Neural cell (in vitro differentiated cells): ENCODE data around the gene GSTP1. TPM values are rescaled to one million over a fixed set of nuclear protein-coding genes. Genes with fewer than 3 reads are reported as not detected.

Source experiments
- H2AFZ ChIP-seq: fragments of 200-600, 300-800 bp; sonication (generic), shearing (Covaris generic); 2 replicates; pipeline ENCODE4 v1.6.0; 2014; ENCODE audit warnings: low read depth, mild to moderate bottlenecking, antibody characterized with exemption, low read length, moderate library complexity
- H3F3A ChIP-seq: fragments of 200-600 bp; shearing (Covaris generic); 2 replicates; pipeline ENCODE4 v1.6.1; 2016; ENCODE audit warnings: mild to moderate bottlenecking, moderate library complexity, mixed read lengths, antibody characterized with exemption, low read length; ENCODE audit not compliant: insufficient read depth, poor library complexity, severe bottlenecking
- H3K27ac ChIP-seq: fragments of 200-600, 300-800 bp; sonication (generic), shearing (Covaris generic); 2 replicates; pipeline ENCODE4 v1.5.1; 2014; ENCODE audit warnings: mild to moderate bottlenecking, low read length, moderate library complexity
- H3K27me3 ChIP-seq: fragments of 300-800, 200-600 bp; sonication (generic), shearing (Covaris generic); 2 replicates; pipeline ENCODE4 v1.6.0; 2014; ENCODE audit warnings: mild to moderate bottlenecking, low read depth, low read length, moderate library complexity; ENCODE audit not compliant: insufficient read depth
- H3K36me3 ChIP-seq: fragments of 300-800, 200-600 bp; sonication (generic), shearing (Covaris generic); 2 replicates; pipeline ENCODE4 v1.5.1; 2014; ENCODE audit warnings: mild to moderate bottlenecking, antibody characterized with exemption, low read length, moderate library complexity; ENCODE audit not compliant: insufficient read depth
- H3K4me2 ChIP-seq: fragments of 300-800, 200-600 bp; sonication (generic), shearing (Covaris generic); 2 replicates; pipeline ENCODE4 v1.6.0; 2014; ENCODE audit warnings: mild to moderate bottlenecking, low read length
- H3K4me3 ChIP-seq: fragments of 300-800, 200-600 bp; sonication (generic), shearing (Covaris generic); 2 replicates; pipeline ENCODE4 v1.5.1; 2014; ENCODE audit warnings: mild to moderate bottlenecking, low read length, moderate library complexity
- H3K79me2 ChIP-seq: fragments of 200-600 bp; shearing (Covaris generic); replicated peaks from 2 replicates; pipeline ENCODE4 v1.6.0; 2014; ENCODE audit warnings: mild to moderate bottlenecking, low read length, moderate library complexity; ENCODE audit not compliant: insufficient read depth
- H3K9ac ChIP-seq: fragments of 300-800, 200-600 bp; sonication (generic), shearing (Covaris generic); 2 replicates; pipeline ENCODE4 v1.6.1; 2016; ENCODE audit warnings: mild to moderate bottlenecking, low read length, mixed read lengths
- H3K9me2 ChIP-seq: fragments of 200-600 bp; shearing (Covaris generic); 2 replicates; pipeline ENCODE4 v1.6.1; 2016; ENCODE audit warnings: mild to moderate bottlenecking, low read length, mixed read lengths; ENCODE audit not compliant: insufficient read depth
- H3K9me3 ChIP-seq: fragments of 200-600, 300-800 bp; sonication (generic), shearing (Covaris generic); 2 replicates; pipeline ENCODE4 v1.6.1; 2016; ENCODE audit warnings: mild to moderate bottlenecking, mixed run types, low read length, moderate library complexity, mixed read lengths
- H4K20me1 ChIP-seq: fragments of 200-600 bp; shearing (Covaris generic); 2 replicates; pipeline ENCODE4 v1.6.1; 2016; ENCODE audit warnings: mild to moderate bottlenecking, mixed run types; ENCODE audit not compliant: insufficient read depth
- EP300 ChIP-seq: fragments of 450-650 bp; conservative IDR thresholded peaks from 2 replicates; pipeline ENCODE4 v1.6.1; 2014; ENCODE audit warnings: antibody characterized with exemption, mild to moderate bottlenecking, moderate library complexity; ENCODE audit not compliant: poor library complexity, severe bottlenecking
- EZH2 ChIP-seq: fragments of 200-600, 300-800 bp; shearing (Covaris generic), sonication (generic); IDR thresholded peaks from 2 replicates; pipeline ENCODE4 v1.6.1; 2014; ENCODE audit warnings: antibody characterized with exemption, low read length, borderline replicate concordance, mild to moderate bottlenecking; ENCODE audit not compliant: insufficient read depth, poor library complexity, severe bottlenecking
- MXI1 ChIP-seq: fragments of 450-650 bp; conservative IDR thresholded peaks from 2 replicates; pipeline ENCODE4 v1.6.1; 2014; ENCODE audit warnings: antibody characterized with exemption, mild to moderate bottlenecking; ENCODE audit not compliant: poor library complexity, severe bottlenecking
- RAD21 ChIP-seq: fragments of 450-650 bp; conservative IDR thresholded peaks from 2 replicates; pipeline ENCODE4 v1.6.1; 2014; ENCODE audit warnings: antibody characterized with exemption, mild to moderate bottlenecking, moderate library complexity
- SMC3 ChIP-seq: fragments of 450-650 bp; conservative IDR thresholded peaks from 2 replicates; pipeline ENCODE4 v1.6.1; 2014; ENCODE audit warnings: antibody characterized with exemption, mild to moderate bottlenecking, moderate library complexity; ENCODE audit not compliant: poor library complexity
- TAF1 ChIP-seq: IDR thresholded peaks from 2 replicates; pipeline ENCODE4 v1.6.1; 2012; ENCODE audit warnings: low read depth
- polyA plus RNA-seq: library from polyadenylated mRNA; depleted of rRNA; stranded (reverse); fragments of >200 nt; gene quantifications from 2 replicates; pipeline ENCODE4 v1.2.3, GENCODE V29; 2014
- TF ChIP-seq, protein P1 (sequence below): fragments of 450-650 bp; IDR thresholded peaks from 2 replicates; pipeline ENCODE4 v1.5.1; 2014; ENCODE audit warnings: antibody characterized with exemption, mild to moderate bottlenecking, moderate library complexity; ENCODE audit not compliant: poor library complexity, severe bottlenecking
- TF ChIP-seq, protein P2 (sequence below): IDR thresholded peaks from 2 replicates; pipeline ENCODE4 v1.6.1; 2012; ENCODE audit warnings: borderline replicate concordance

GSTP1 gene
- polyA plus RNA-seq, 1 donor from 2014 or later: 94.6 TPM

DNA sequence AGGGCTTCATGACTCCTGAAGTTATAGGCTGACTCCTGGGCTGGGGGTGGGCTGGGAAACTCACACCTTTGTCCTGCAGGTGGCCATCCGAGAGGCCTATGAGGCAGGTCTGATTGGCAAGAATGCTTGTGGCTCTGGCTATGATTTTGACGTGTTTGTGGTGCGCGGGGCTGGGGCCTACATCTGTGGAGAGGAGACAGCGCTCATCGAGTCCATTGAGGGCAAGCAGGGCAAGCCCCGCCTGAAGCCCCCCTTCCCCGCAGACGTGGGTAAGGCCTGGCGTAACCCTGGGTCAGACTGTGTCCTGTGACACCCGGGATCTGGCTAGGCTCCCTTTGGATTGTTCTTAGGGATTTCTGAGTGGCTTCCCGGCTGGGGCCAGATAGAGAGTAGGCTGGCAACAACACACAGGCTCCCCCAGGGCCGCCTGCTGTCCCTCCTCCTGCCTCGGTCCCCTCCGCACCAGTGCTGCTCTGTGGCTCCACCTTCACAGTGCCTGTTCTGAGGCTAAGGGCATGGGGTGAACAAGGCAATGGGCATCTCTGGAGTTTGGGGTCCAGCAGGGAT is 26.8 kb downstream of the GSTP1 start:
- Histone ChIP-seq H3K4me2 (no peak overlapping the region), H3K36me3 (no peaks in the 10 kb centered on the region)
- TF ChIP-seq MXI1 (no peak), EP300 (no peak), TAF1 (no peak), EZH2 (no peak)

DNA sequence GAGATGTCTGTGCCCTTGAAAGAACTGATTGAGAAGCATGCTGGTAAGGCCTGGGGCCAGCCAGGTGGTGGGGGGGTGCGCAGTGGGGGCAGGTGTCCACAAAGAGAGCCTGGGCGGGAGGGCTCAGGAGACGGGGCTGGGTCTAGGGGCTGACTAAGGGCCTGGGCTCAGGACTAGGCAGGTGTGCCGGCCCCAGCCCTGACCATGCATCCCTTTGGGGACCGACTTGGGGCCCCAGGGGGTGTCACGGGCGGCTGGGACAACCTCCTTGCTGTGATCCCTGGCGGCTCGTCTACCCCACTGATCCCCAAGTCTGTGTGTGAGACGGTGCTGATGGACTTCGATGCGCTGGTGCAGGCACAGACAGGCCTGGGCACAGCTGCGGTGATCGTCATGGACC is 27.6 kb downstream of the GSTP1 start:
- no peaks in the 10 kb centered on the region for H4K20me1 ChIP-seq
- no peaks in the 10 kb centered on the region for H3K36me3 ChIP-seq
- H3K27ac ChIP-seq: no peak overlapping the region
- H3K27me3 ChIP-seq: no peaks in the 10 kb centered on the region
- H3K9me2 ChIP-seq: no peaks in the 10 kb centered on the region
- H3K79me2 ChIP-seq: peaks cover 6% of the 10 kb centered on the region
- H3K4me2 ChIP-seq: no peak overlapping the region
- H3F3A ChIP-seq: no peaks in the 10 kb centered on the region
- H3K9ac ChIP-seq: no peak overlapping the region
- TF ChIP-seq RAD21 (no peak), SMC3 (no peak), TAF1 (no peak), MXI1 (no peak), EP300 (no peak)
- TF ChIP-seq, protein P1, sequence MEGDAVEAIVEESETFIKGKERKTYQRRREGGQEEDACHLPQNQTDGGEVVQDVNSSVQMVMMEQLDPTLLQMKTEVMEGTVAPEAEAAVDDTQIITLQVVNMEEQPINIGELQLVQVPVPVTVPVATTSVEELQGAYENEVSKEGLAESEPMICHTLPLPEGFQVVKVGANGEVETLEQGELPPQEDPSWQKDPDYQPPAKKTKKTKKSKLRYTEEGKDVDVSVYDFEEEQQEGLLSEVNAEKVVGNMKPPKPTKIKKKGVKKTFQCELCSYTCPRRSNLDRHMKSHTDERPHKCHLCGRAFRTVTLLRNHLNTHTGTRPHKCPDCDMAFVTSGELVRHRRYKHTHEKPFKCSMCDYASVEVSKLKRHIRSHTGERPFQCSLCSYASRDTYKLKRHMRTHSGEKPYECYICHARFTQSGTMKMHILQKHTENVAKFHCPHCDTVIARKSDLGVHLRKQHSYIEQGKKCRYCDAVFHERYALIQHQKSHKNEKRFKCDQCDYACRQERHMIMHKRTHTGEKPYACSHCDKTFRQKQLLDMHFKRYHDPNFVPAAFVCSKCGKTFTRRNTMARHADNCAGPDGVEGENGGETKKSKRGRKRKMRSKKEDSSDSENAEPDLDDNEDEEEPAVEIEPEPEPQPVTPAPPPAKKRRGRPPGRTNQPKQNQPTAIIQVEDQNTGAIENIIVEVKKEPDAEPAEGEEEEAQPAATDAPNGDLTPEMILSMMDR: no peak
- TF ChIP-seq, protein P2, sequence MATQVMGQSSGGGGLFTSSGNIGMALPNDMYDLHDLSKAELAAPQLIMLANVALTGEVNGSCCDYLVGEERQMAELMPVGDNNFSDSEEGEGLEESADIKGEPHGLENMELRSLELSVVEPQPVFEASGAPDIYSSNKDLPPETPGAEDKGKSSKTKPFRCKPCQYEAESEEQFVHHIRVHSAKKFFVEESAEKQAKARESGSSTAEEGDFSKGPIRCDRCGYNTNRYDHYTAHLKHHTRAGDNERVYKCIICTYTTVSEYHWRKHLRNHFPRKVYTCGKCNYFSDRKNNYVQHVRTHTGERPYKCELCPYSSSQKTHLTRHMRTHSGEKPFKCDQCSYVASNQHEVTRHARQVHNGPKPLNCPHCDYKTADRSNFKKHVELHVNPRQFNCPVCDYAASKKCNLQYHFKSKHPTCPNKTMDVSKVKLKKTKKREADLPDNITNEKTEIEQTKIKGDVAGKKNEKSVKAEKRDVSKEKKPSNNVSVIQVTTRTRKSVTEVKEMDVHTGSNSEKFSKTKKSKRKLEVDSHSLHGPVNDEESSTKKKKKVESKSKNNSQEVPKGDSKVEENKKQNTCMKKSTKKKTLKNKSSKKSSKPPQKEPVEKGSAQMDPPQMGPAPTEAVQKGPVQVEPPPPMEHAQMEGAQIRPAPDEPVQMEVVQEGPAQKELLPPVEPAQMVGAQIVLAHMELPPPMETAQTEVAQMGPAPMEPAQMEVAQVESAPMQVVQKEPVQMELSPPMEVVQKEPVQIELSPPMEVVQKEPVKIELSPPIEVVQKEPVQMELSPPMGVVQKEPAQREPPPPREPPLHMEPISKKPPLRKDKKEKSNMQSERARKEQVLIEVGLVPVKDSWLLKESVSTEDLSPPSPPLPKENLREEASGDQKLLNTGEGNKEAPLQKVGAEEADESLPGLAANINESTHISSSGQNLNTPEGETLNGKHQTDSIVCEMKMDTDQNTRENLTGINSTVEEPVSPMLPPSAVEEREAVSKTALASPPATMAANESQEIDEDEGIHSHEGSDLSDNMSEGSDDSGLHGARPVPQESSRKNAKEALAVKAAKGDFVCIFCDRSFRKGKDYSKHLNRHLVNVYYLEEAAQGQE: no peak
- no peaks in the 10 kb centered on the region for H3K9me3 ChIP-seq
- H2AFZ ChIP-seq: no peak overlapping the region
- no peak overlapping the region for H3K4me3 ChIP-seq

More for the DNA sequence above, 26.8 kb downstream of the GSTP1 start:
- no peak overlapping the region for H2AFZ ChIP-seq
- H4K20me1 ChIP-seq: no peaks in the 10 kb centered on the region
- peaks cover 6% of the 10 kb centered on the region for H3K79me2 ChIP-seq
- H3K27me3 ChIP-seq: no peaks in the 10 kb centered on the region
- no peak overlapping the region for H3K4me3 ChIP-seq
- no peaks in the 10 kb centered on the region for H3K9me2 ChIP-seq
- no peaks in the 10 kb centered on the region for H3K9me3 ChIP-seq
- no peak overlapping the region for H3K9ac ChIP-seq
- no peaks in the 10 kb centered on the region for H3F3A ChIP-seq
- H3K27ac ChIP-seq: no peak overlapping the region
